GM12875 (cell line): ENCODE measurements around the gene C21orf58.
A peak's percentile ranks its signal among the peaks of the same experiment; 100 is the strongest.
"Not testable (repeated sequence)": the region's sequence is repeated elsewhere in the genome, so short reads cannot be mapped to it uniquely, and the experiment has no call there.

Experiments
- H3K4me3 ChIP-seq: one replicate; pipeline ENCODE4 v1.5.1; 2011; ENCODE audit warnings: low read depth, low read length, control low read depth
- CTCF ChIP-seq: IDR thresholded peaks from 2 replicates; pipeline ENCODE4 v1.5.1; 2011; ENCODE audit warnings: low read depth, mild to moderate bottlenecking, control low read depth, inconsistent platforms, low read length, moderate library complexity, borderline replicate concordance; ENCODE audit not compliant: insufficient read depth

Gene C21orf58

GRCh38 chr21:46323710-46324389 is at the start of gene C21orf58, which contains the start of gene PCNT:
TSS of gene C21orf58 (minus strand) at chr21:46323870. CDS start at chr21:46322738, 1,132 bp downstream.
TSS of gene PCNT (plus strand) at chr21:46324156. CDS start at chr21:46324229, 73 bp downstream.
- TF ChIP-seq CTCF, result no peak
- peak within 1 kb of the TSS; percentile 100 for H3K4me3 ChIP-seq

GRCh38 chr21:46372947-46373346 is 49.3 kb upstream of the C21orf58 start:
- H3K4me3 ChIP-seq, result not testable (repeated sequence)

- TF ChIP-seq CTCF, result no peak
- H3K4me3 ChIP-seq, result no peak overlapping the region
Observed at GRCh38 chr21:46372014-46372485, 48.4 kb upstream of the C21orf58 start.

- TF ChIP-seq CTCF, result no peak
- no peak overlapping the region for H3K4me3 ChIP-seq
Observed at GRCh38 chr21:46371204-46372013, 47.7 kb upstream of the C21orf58 start.

- no peak for TF ChIP-seq CTCF
- no peak overlapping the region for H3K4me3 ChIP-seq
Observed at GRCh38 chr21:46369520-46370235, 46.0 kb upstream of the C21orf58 start.

- no peak overlapping the region for H3K4me3 ChIP-seq
- no peak for TF ChIP-seq CTCF
Observed at GRCh38 chr21:46368533-46369285, 45.0 kb upstream of the C21orf58 start.

GRCh38 chr21:46366966-46367365 is 43.3 kb upstream of the C21orf58 start:
- no peak for TF ChIP-seq CTCF
- H3K4me3 ChIP-seq, result no peak overlapping the region
